Pulmonary artery endothelial cell (primary cell): Measurements from ENCODE around the gene IGFBP7. TPM values are rescaled to one million over a fixed set of nuclear protein-coding genes. Genes with fewer than 3 reads are reported as not detected.

Source experiments
- DNase-seq: peaks from one replicate; pipeline ENCODE4 v3.0.0-alpha.2; 2011; ENCODE audit warnings: low read depth, low spot score
- total RNA-seq: library from RNA; depleted of rRNA; stranded (reverse); fragments of >200 nt; gene quantifications from 2 replicates; pipeline ENCODE4 v1.2.3, GENCODE V29; 2014

The IGFBP7 gene
- total RNA-seq, 1 donor from 2014 or later, result 445 TPM

- peak; percentile 52 for DNase-seq
Observed at GRCh38 chr4:57131849-57132742, 21.9 kb upstream of the IGFBP7 start.

- DNase-seq, result no peak
Observed at GRCh38 chr4:57129477-57129876, 19.3 kb upstream of the IGFBP7 start.

DNA sequence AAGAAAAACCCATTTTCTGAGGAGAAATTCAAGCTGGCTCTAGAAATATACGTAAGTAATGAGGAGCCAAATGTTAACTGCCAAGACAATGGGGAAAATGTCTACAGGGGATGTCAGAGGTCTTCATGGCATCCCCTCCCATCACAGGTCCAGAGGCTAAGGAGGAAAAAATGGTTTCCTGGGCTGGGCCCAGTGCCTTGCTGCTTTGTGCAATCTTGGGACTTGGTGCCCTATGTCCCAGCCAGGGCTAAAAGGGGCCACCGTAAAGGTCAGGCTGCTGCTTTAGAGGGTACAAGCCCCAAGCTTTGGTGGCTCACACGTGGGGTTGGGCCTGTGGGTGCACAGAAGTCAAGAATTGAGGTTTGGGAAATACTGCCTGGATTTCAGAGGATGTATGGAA lies 17.2 kb upstream of the IGFBP7 start:
- DNase-seq, result no peak

GRCh38 chr4:57125996-57126395 lies 15.8 kb upstream of the IGFBP7 start:
- no peak for DNase-seq

DNA sequence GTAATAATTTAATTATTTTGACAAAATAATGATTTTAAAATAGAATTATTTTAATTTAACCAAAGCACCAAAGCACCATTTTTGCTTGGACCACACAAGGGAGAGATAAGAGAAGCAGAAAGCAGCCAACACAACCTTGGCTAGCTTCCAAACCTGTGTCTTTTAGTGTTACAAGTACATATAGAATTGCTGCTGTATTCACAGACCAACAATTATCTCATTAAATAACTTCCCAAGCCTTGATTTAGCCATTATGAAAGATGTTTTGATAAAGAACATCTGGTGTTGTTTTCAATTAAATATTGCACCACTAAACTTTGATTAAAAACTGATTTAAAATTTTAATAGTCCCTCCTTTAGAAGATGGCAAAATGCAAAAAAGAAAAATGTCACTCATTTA lies 14.0 kb upstream of the IGFBP7 start:
- no peak for DNase-seq

DNA sequence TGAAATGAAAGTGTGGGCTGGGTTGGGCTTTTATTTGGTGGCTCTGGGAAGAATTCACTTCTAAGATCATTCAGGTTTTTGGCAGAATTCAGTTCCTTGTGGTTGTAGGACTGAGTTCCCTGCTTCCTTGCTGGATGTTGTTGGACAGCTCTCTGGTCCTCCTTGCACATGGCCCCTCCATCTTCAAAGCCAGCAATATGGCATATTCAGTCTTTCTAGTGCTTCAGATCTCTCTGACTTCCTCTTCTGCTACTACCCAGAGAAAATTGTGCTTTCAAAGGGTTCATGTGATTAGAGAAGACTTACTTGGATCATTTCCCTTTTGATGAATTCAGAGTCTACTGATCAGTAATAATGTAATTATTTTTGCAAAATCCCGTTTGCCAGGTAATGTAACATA lies 12.8 kb upstream of the IGFBP7 start:
- no peak for DNase-seq

DNA sequence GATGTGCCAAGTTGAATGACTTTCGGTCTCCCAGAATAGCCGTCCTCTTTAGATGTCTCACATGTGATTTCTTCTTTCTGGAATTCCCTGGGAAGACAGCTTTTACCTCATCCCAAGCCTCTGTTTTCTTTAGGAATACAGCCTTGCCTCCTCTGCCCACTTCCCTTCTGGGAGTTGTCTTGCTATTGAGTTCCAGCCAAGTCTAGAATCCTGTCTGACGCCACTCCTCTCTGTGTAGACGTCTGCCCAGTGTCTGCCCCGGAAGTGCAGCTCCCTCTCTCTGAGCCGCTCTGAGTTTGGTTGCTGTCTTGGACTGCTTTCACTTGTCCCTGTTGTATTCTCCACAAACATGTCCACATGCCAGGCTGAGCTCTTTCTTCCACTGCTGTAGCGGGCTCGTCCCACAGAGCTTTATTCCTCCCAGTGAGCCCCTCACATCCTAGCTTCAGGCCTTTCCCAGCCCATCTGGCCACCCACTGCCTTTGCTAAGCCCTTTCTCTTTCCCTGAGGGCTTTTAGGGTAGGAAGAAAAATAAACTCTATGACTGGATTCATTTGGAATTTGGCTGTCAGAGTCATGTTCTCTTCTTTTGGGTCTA lies 9.0 kb upstream of the IGFBP7 start:
- DNase-seq, result no peak

- DNase-seq, result no peak
Observed at GRCh38 chr4:57117491-57117890, 7.3 kb upstream of the IGFBP7 start.

- DNase-seq, result no peak
Observed at GRCh38 chr4:57116245-57116644, 6.1 kb upstream of the IGFBP7 start.

DNA sequence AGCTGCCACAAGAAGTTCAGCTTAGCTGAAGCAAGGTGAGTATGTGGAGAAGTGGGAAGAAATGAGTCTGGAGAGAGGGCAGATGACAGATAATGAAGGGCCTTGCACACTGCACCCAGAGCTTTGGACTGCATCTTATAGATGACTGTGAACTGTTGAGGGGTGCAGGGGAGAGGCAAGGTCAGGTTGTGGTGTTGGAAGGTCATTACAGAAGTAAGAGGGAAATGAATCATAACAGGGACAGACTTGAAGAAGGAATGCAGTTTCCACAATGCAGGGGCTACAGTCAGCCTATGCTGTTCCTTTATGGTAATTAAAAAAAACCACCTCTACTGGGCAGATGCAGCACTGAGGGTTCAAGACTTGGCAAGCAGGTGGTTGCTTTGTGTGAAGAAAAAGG lies 4.8 kb upstream of the IGFBP7 start:
- no peak for DNase-seq

GRCh38 chr4:57113870-57114269 lies 3.7 kb upstream of the IGFBP7 start:
- DNase-seq, result no peak

DNA sequence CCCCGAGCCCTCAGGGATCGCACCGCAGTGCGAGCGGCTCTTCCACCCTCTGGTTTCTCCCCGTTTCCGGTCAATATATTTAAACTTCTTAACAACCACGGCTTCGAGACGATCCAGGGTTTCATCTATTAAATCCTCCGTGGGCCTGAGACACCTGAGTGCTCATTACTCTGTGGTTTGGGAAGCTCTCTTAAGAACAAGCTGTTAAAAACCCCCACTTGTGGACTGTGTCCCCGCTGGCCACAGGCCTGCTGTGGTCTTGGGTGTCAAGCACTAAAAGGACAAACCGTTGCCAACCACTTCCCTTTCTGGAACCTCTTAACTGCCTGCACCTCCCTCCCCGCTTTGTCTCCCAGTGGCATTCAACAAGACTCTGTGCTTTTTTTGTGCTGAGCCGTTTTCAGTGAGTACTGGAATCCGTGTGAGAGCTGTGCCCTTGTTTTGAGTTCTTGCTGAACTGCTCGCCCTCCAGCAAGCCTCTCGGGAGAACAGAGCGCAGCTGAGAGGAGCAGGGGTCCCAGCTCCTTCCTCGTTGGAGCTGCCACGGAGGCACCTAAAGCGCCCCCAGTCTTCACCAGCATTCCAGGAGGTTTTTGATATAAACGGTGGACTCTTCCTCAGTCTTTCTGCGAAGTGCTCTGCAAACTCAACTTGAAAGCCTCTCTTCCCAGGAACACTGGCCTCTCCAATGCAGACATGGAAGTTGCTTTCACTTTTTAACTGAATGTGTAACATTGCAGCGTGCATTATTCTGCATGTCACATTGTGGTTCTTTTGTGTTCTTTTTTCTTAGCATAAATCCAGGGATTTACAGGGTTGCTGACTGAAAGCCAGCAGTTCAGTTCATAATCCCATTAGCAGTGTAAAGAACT lies 691 bp upstream of the IGFBP7 start:
- no peak for DNase-seq

- DNase-seq, result no peak
Observed at GRCh38 chr4:57109411-57109846, 756 bp downstream of the IGFBP7 start.

DNA sequence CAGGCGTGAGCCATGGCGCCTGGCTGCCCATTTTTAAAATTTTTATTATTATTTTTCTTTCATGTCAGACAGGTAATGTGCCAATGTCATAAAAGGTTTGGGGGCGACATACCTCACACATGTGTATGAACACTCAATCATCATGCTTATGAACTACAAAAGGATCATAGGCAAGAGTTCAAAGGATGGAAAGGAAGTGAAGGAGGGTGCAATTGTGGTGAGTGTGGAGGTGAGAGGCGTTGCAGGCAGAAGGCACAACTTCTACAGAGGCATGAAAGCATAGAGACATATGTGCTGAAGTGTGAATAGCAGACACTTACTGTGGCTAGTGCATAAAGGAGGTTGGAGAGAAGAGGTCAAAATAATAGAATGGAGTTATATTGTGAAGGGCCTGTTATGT lies 4.0 kb downstream of the IGFBP7 start:
- DNase-seq, result no peak

GRCh38 chr4:57104706-57105560 lies 5.3 kb downstream of the IGFBP7 start:
- DNase-seq, result no peak

DNA sequence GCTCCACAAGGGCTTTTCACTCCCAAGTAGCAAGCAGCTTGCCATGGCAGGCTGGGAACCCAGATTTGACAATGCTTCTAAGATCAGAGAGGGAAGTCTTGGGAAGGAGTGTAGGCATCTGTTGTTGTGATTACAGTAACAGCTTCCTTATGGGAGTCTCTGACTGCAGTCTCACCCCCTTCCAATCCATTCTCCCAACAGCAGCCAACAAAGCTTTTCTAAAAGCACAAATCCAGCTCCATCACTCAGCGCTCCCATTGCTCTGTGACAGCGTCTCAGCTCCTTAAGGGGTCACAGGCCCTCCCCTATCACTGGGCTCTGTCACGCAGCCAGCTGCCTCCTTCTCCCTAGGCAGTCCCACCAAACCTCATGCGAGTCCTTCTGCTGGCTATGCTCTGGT lies 7.1 kb downstream of the IGFBP7 start:
- DNase-seq, result no peak

GRCh38 chr4:57102050-57102624 lies 8.0 kb downstream of the IGFBP7 start:
- DNase-seq, result peak; percentile 94

DNA sequence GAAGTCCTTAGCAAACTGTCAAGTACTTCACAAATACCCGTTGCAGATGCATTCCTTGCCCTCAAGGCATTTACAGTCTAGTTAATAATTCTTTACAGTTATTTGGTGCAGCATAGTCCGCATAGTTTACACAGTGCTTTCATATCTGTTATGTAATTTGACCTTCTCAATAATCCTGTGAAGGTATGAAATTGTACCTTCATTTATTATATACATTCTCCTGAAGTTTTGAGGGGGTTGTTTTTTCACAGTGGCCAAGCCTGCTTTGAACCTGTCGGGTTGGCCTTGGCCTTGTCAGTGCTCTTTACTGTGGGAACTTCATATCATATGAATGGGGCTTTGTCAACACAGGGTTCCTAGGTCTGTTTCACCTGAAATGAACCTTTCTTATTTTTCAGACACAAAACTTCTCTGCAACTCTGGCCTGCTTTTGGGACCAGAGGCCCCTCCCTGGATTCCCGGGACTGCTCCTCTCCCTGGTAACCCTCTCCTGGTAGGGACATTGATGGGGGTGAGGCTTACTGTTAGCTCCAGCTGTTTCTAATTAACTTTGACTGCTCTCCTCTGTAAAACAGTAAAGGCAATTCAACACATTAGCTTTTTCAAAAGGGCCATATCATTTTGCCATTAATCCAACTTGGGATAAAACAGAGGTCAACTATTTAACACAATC lies 9.1 kb downstream of the IGFBP7 start:
- DNase-seq, result no peak

- no peak for DNase-seq
Observed at GRCh38 chr4:57099363-57099762, 10.8 kb downstream of the IGFBP7 start.

DNA sequence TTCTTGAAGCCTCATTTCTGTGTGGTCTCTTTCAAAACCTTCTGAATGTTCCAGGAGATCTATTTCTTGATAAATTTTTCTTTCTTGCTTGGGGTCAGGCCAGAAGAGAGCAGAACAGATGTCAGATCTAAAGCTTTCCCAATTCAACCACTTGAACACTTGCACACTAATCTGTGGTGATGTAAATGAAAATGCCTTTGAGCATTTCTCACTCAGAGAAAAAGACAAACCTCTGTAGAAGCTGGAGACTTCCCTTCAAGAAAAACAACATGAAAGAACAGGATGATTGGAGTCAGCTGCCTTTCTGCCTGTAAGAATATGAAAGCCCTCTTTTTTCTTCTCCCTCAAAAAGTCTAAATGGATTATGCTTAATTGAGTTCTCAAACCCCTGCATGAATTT lies 11.2 kb downstream of the IGFBP7 start:
- DNase-seq, result no peak
